ENCODE results near the gene FOXE3.

The FOXE3 gene

GRCh38 chr1:47415728-47416318, at the start of gene FOXE3:
TSS of gene FOXE3 (plus strand) at chr1:47416285. CDS start at chr1:47416316, 31 bp downstream.
- no peak for DNase-seq

GRCh38 chr1:47367651-47368050, 48.4 kb upstream of the FOXE3 start:
- no peak for DNase-seq

GRCh38 chr1:47371016-47371517, 45.0 kb upstream of the FOXE3 start:
- DNase-seq, result no peak

GRCh38 chr1:47374501-47374900, 41.6 kb upstream of the FOXE3 start:
- no peak for DNase-seq

- no peak for DNase-seq
Observed at GRCh38 chr1:47378147-47378546, 37.9 kb upstream of the FOXE3 start.

GRCh38 chr1:47380699-47381098, 35.4 kb upstream of the FOXE3 start:
- no peak for DNase-seq

- DNase-seq, result no peak
Observed at GRCh38 chr1:47382399-47382983, 33.6 kb upstream of the FOXE3 start.

GRCh38 chr1:47384083-47384482, 32.0 kb upstream of the FOXE3 start:
- no peak for DNase-seq

GRCh38 chr1:47385020-47385419, 31.1 kb upstream of the FOXE3 start:
- no peak for DNase-seq

- no peak for DNase-seq
Observed at GRCh38 chr1:47386268-47386667, 29.8 kb upstream of the FOXE3 start.

GRCh38 chr1:47388030-47388890, 27.8 kb upstream of the FOXE3 start:
- no peak for DNase-seq

- peak; percentile 79 for DNase-seq
Observed at GRCh38 chr1:47388891-47389238, 27.2 kb upstream of the FOXE3 start.

- no peak for DNase-seq
Observed at GRCh38 chr1:47389731-47390130, 26.4 kb upstream of the FOXE3 start.

GRCh38 chr1:47390843-47391242, 25.2 kb upstream of the FOXE3 start:
- no peak for DNase-seq

- DNase-seq, result no peak
Observed at GRCh38 chr1:47393141-47393540, 22.9 kb upstream of the FOXE3 start.

- no peak for DNase-seq
Observed at GRCh38 chr1:47395433-47395832, 20.7 kb upstream of the FOXE3 start.

- no peak for DNase-seq
Observed at GRCh38 chr1:47396671-47397196, 19.4 kb upstream of the FOXE3 start.

GRCh38 chr1:47399138-47399845, 16.8 kb upstream of the FOXE3 start:
- DNase-seq, result no peak

- DNase-seq, result no peak
Observed at GRCh38 chr1:47399846-47400155, 16.3 kb upstream of the FOXE3 start.

- DNase-seq, result no peak
Observed at GRCh38 chr1:47401761-47402160, 14.3 kb upstream of the FOXE3 start.

GRCh38 chr1:47402591-47402990, 13.5 kb upstream of the FOXE3 start:
- DNase-seq, result no peak

GRCh38 chr1:47403321-47403910, 12.7 kb upstream of the FOXE3 start:
- no peak for DNase-seq

GRCh38 chr1:47405697-47406096, 10.4 kb upstream of the FOXE3 start:
- DNase-seq, result no peak
